Lung (tissue), 12 donors: ENCODE data around the gene VEGFC. TPM values are rescaled to one million over a fixed set of nuclear protein-coding genes. Genes with fewer than 3 reads are reported as not detected.
A peak's percentile ranks its signal among the peaks of the same experiment; 100 is the strongest.

Source experiments
- ATAC-seq: fragments of 200-7000 bp; cut with Tn5 transposase; one replicate; pipeline ENCODE4 v1.9.1; 2020; ENCODE audit warnings: moderate number of reproducible peaks; ENCODE audit not compliant: insufficient read depth, low FRiP score
- DNase-seq, 3 donors: peaks; one replicate each; pipeline ENCODE4 v3.0.0-alpha.2; 2013 to 2017
- H3K27ac ChIP-seq, 2 donors: one replicate each; pipeline ENCODE4 v1.5.1; 2013; ENCODE audit warnings: mild to moderate bottlenecking in 2 of 2, moderate library complexity in 2 of 2, control low read depth in 1 of 2, inconsistent platforms in 1 of 2, low read depth in 1 of 2, low read length in 1 of 2
- H3K27me3 ChIP-seq, 3 donors: one replicate each; pipeline ENCODE4 v1.5.1; 2013; ENCODE audit warnings: low read length in 2 of 3; ENCODE audit not compliant: control insufficient read depth in 3 of 3, insufficient read depth in 3 of 3
- H3K36me3 ChIP-seq, 4 donors: one replicate each; pipeline ENCODE4 v1.5.1; 2013; ENCODE audit warnings: low read length in 4 of 4, mild to moderate bottlenecking in 1 of 4, moderate library complexity in 1 of 4; ENCODE audit not compliant: control insufficient read depth in 4 of 4, insufficient read depth in 4 of 4
- H3K4me1 ChIP-seq, 5 donors: one replicate each; pipeline ENCODE4 v1.5.1; 2013; ENCODE audit warnings: low read length in 5 of 5, mild to moderate bottlenecking in 2 of 5, moderate library complexity in 1 of 5; ENCODE audit not compliant: control insufficient read depth in 5 of 5, insufficient read depth in 5 of 5
- H3K4me3 ChIP-seq: one replicate; pipeline ENCODE4 v1.5.1; 2013; ENCODE audit warnings: mild to moderate bottlenecking, control low read depth, moderate library complexity
- H3K9ac ChIP-seq, 2 donors: one replicate each; pipeline ENCODE4 v1.5.1; 2013; ENCODE audit warnings: low read length in 2 of 2, control low read depth in 1 of 2; ENCODE audit not compliant: insufficient read depth in 1 of 2
- H3K9me3 ChIP-seq, 4 donors: one replicate each; pipeline ENCODE4 v1.5.1; 2013; ENCODE audit warnings: low read length in 3 of 4, mild to moderate bottlenecking in 1 of 4, moderate library complexity in 1 of 4; ENCODE audit not compliant: control insufficient read depth in 4 of 4, insufficient read depth in 3 of 4
- CTCF ChIP-seq: IDR thresholded peaks from 2 replicates; pipeline ENCODE4 v1.5.1; 2012; ENCODE audit warnings: mild to moderate bottlenecking; ENCODE audit errors: control extremely low read depth, extremely low read depth
- WGBS, 2 donors: extraction: QIAGEN DNeasy Blood & Tissue Kit; methylation state at CpG; one replicate each; pipeline ENCODE4 v1.1.7; 2013; 5-methylcytosine and 5-hydroxymethylcytosine counted together
- polyA plus RNA-seq, 2 donors: library from polyadenylated mRNA; stranded (reverse); fragments of 200-250 nt; gene quantifications; one replicate each; pipeline ENCODE4 v1.2.1, GENCODE V29; 2013
- total RNA-seq, 2 donors: library from RNA; depleted of rRNA in 1 of 2; stranded (reverse); fragments of >200 nt in 1 of 2; gene quantifications; one replicate each; pipeline ENCODE4 v1.2.1, GENCODE V29; 2014 to 2021
- donor health status: control.
- donor health status: control.
- donor health status: Bipolar disorder and iron deficiency.
- donor health status: healthy.
- donor health status: DM: yes; HTN: yes; CAD: no.

VEGFC gene
- total and polyA plus RNA-seq, 4 donors = 4.4 to 22.5 (median 11.1) TPM

GRCh38 chr4:176664964-176665363 lies 127.8 kb downstream of the VEGFC start:
- Histone ChIP-seq H3K36me3 (no peaks in the 10 kb centered on the region), H3K4me1 (peaks cover 0 to 5% (median 0%) of the 10 kb centered on the region in 5 donors), H3K9me3 (peaks cover 0 to 3% (median 0%) of the 10 kb centered on the region in 4 donors), H3K4me3 (no peak overlapping the region), H3K27me3 (no peaks in the 10 kb centered on the region), H3K27ac (no peak overlapping the region), H3K9ac (no peak overlapping the region)
- DNase-seq (no peak), ATAC-seq (no peak)
- no peak for TF ChIP-seq CTCF
- 91 to 94% methylated on average over 4 of the region's 4 CpGs for WGBS, 2 donors

- Histone ChIP-seq H3K4me1 (peaks cover 0 to 5% (median 0%) of the 10 kb centered on the region in 5 donors), H3K4me3 (no peak overlapping the region), H3K9ac (no peak overlapping the region), H3K27ac (no peak overlapping the region), H3K36me3 (no peaks in the 10 kb centered on the region), H3K27me3 (no peaks in the 10 kb centered on the region), H3K9me3 (peaks cover 0 to 3% (median 0%) of the 10 kb centered on the region in 4 donors)
- WGBS, 2 donors = 84 to 88% methylated on average over 5 of the region's 5 CpGs
- TF ChIP-seq CTCF = no peak
- DNase-seq (no peak), ATAC-seq (no peak)
Measured at GRCh38 chr4:176660561-176660960, 132.2 kb downstream of the VEGFC start.

- ATAC-seq (no peak), DNase-seq (peak in 1 of 3 donors; percentile 27)
- no peak for TF ChIP-seq CTCF
- Histone ChIP-seq H3K9ac (no peak overlapping the region), H3K27ac (no peak overlapping the region), H3K27me3 (no peaks in the 10 kb centered on the region), H3K4me3 (no peak overlapping the region), H3K9me3 (peaks cover 0 to 3% (median 0%) of the 10 kb centered on the region in 4 donors), H3K36me3 (no peaks in the 10 kb centered on the region), H3K4me1 (peaks cover 0 to 23% (median 0%) of the 10 kb centered on the region in 5 donors)
- 87 to 95% methylated on average over 3 of the region's 3 CpGs for WGBS, 2 donors
Measured at GRCh38 chr4:176656108-176656507, 136.6 kb downstream of the VEGFC start.
